Endothelial cell of umbilical vein (primary cell): Measurements from ENCODE around the gene SBK3. TPM values are rescaled to one million over a fixed set of nuclear protein-coding genes. Genes with fewer than 3 reads are reported as not detected.

ENCODE experiments used
- BruUV-seq: library from RNA; stranded (reverse); fragments of 400-500 nt; replicated peaks from 2 replicates; lab custom pipeline; 2021; lab: Mats Ljungman, UMichigan
- CTCF ChIA-PET: fragments of 300-600, 350-600 bp; sonication (Branson Sonifier 250); formaldehyde crosslinking; loops from one replicate; lab custom pipeline; 2021; ENCODE audit warnings: antibody characterized with exemption, inconsistent platforms; lab: Charles Lee
- POLR2A ChIA-PET: fragments of 300-600, 350-600 bp; sonication (Branson Sonifier 250); formaldehyde crosslinking; loops from one replicate; lab custom pipeline; 2021; ENCODE audit warnings: antibody characterized with exemption, inconsistent platforms; lab: Charles Lee
- DNase-seq: peaks from one replicate; pipeline ENCODE4 v3.0.0-alpha.2; 2011; ENCODE audit warnings: low read depth, low spot score
- FAIRE-seq: peaks from 2 replicates; lab custom pipeline; 2011; peaks lifted over from hg19 to GRCh38; lab: Jason Lieb, UNC
- H2AFZ ChIP-seq: 2 replicates; pipeline ENCODE4 v1.6.0; 2012; ENCODE audit warnings: low read depth, low read length, control low read depth, inconsistent platforms
- H3K27ac ChIP-seq: 2 replicates; pipeline ENCODE4 v1.5.1; 2011; ENCODE audit warnings: low read depth, mild to moderate bottlenecking, control low read depth, low read length, moderate library complexity; ENCODE audit not compliant: insufficient read depth
- H3K27me3 ChIP-seq, 2 experiments: 2 replicates each; pipeline versions ENCODE4 v1.6.0 to v1.6.1; 2011; ENCODE audit warnings: low read length in 2 of 2, mixed read lengths in 1 of 2; ENCODE audit not compliant: control insufficient read depth in 2 of 2, insufficient read depth in 2 of 2
- H3K36me3 ChIP-seq, 2 experiments: 2 replicates in 1 of 2; 3 replicates in 1 of 2; pipeline ENCODE4 v1.5.1; 2011; ENCODE audit warnings: low read length in 2 of 2, mild to moderate bottlenecking in 1 of 2, moderate library complexity in 1 of 2; ENCODE audit not compliant: control insufficient read depth in 2 of 2, insufficient read depth in 2 of 2; ENCODE audit errors: extremely low read depth in 1 of 2
- H3K4me1 ChIP-seq: 3 replicates; pipeline ENCODE4 v1.5.1; 2011; ENCODE audit warnings: mild to moderate bottlenecking, low read length; ENCODE audit not compliant: control insufficient read depth, insufficient read depth; ENCODE audit errors: extremely low read depth
- H3K4me2 ChIP-seq: 2 replicates; pipeline ENCODE4 v1.6.1; 2011; ENCODE audit warnings: low read length, control low read depth, mixed read lengths; ENCODE audit not compliant: insufficient read depth
- H3K4me3 ChIP-seq, 3 experiments: fragments of 200-600 bp in 1 of 3; sonication (generic), shearing (Covaris generic) in 1 of 3; replicated peaks in 1 of 3; 2 replicates each; pipeline ENCODE4 v1.5.1; 2011 to 2016; ENCODE audit warnings: control low read depth in 3 of 3, low read length in 3 of 3, mild to moderate bottlenecking in 2 of 3, inconsistent platforms in 1 of 3, low read depth in 1 of 3, moderate library complexity in 1 of 3; ENCODE audit not compliant: insufficient read depth in 1 of 3
- H3K79me2 ChIP-seq: 2 replicates; pipeline ENCODE4 v1.6.0; 2012; ENCODE audit warnings: low read length, inconsistent platforms; ENCODE audit not compliant: control insufficient read depth, insufficient read depth
- H3K9ac ChIP-seq: replicated peaks from 2 replicates; pipeline ENCODE3; 2011; ENCODE audit warnings: low read length, control low read depth; ENCODE audit not compliant: insufficient read depth; ENCODE audit errors: extremely low read depth
- H3K9me1 ChIP-seq: replicated peaks from 3 replicates; pipeline ENCODE4 v1.6.0; 2011; ENCODE audit warnings: mild to moderate bottlenecking, low read length; ENCODE audit not compliant: control insufficient read depth, insufficient read depth; ENCODE audit errors: extremely low read depth
- H3K9me3 ChIP-seq: replicated peaks from 2 replicates; pipeline ENCODE4 v1.5.1; 2012; ENCODE audit warnings: low read length, inconsistent platforms; ENCODE audit not compliant: control insufficient read depth, insufficient read depth
- H4K20me1 ChIP-seq: replicated peaks from 2 replicates; pipeline ENCODE3; 2011; ENCODE audit warnings: mild to moderate bottlenecking, low read length; ENCODE audit not compliant: control insufficient read depth, insufficient read depth; ENCODE audit errors: extremely low read depth
- EZH2 ChIP-seq: IDR thresholded peaks from 2 replicates; pipeline ENCODE4 v1.6.1; 2012; ENCODE audit warnings: borderline replicate concordance, low read depth, mild to moderate bottlenecking, moderate library complexity, low read length, inconsistent platforms; ENCODE audit not compliant: severe bottlenecking
- FOS ChIP-seq: IDR thresholded peaks from 2 replicates; pipeline ENCODE4 v1.6.1; 2011; ENCODE audit warnings: mild to moderate bottlenecking, low read length, moderate library complexity, borderline replicate concordance; ENCODE audit not compliant: insufficient read depth
- GATA2 ChIP-seq: IDR thresholded peaks from 2 replicates; pipeline ENCODE4 v1.7.0; 2011; ENCODE audit warnings: low read depth, mild to moderate bottlenecking, moderate library complexity, mixed read lengths, low read length; ENCODE audit not compliant: insufficient read length, insufficient read depth
- JUN ChIP-seq: IDR thresholded peaks from 2 replicates; pipeline ENCODE4 v1.6.1; 2011; ENCODE audit warnings: borderline replicate concordance, low read depth; ENCODE audit not compliant: insufficient read length, insufficient read depth
- MYC ChIP-seq: IDR thresholded peaks from one replicate; pipeline ENCODE4 v1.6.1; 2011; ENCODE audit warnings: mild to moderate bottlenecking, low read depth, low read length
- POLR2A ChIP-seq: IDR thresholded peaks from 2 replicates; pipeline ENCODE4 v1.6.1; 2012; ENCODE audit warnings: low read depth, mild to moderate bottlenecking, control low read depth, low read length
- POLR2AphosphoS5 ChIP-seq: IDR thresholded peaks from 2 replicates; pipeline ENCODE4 v1.6.1; 2012; ENCODE audit warnings: low read depth, mild to moderate bottlenecking, control low read depth, low read length, moderate library complexity; ENCODE audit not compliant: insufficient read depth
- dilution Hi-C: fragments of 300-500 bp; cut with MboI; formaldehyde crosslinking; loops from one replicate; pipeline ENCODE4 v1.15.0; 2019; ENCODE audit warnings: low sequenced_read_pairs; ENCODE audit not compliant: extremely low pct_ligation_motif_present
- intact Hi-C: fragments of 100-400 bp; cut with micrococcal nuclease; formaldehyde crosslinking; loops from one replicate; pipeline ENCODE4 v1.10.0; 2022
- polyA plus RNA-seq, 4 experiments: library from polyadenylated mRNA; depleted of rRNA in 3 of 4; stranded (reverse) in 3 of 4; unstranded in 1 of 4; fragments of >200 nt; gene quantifications; 2 replicates each; pipeline versions ENCODE4 v1.2.1 to v1.2.3, GENCODE V29; 2011 to 2012; ENCODE audit warnings: missing spikeins in 1 of 4
- total RNA-seq: library from RNA; stranded (reverse); gene quantifications from 2 replicates; pipeline ENCODE4 v1.2.3, GENCODE V29; 2021
- TF ChIP-seq, protein P1 (sequence below), 2 donors: IDR thresholded peaks; 1 replicate in 1 of 2; 2 replicates in 1 of 2; pipeline ENCODE4 v1.5.1; 2011; ENCODE audit warnings: low read length in 2 of 2, mild to moderate bottlenecking in 2 of 2, moderate library complexity in 2 of 2, control low read depth in 1 of 2, inconsistent platforms in 1 of 2, low read depth in 1 of 2; ENCODE audit not compliant: insufficient read depth in 1 of 2; ENCODE audit errors: extremely low read depth in 1 of 2
- TF ChIP-seq, protein P2 (sequence below): IDR thresholded peaks from 2 replicates; pipeline ENCODE4 v1.6.1; 2011; ENCODE audit not compliant: insufficient read depth, insufficient read length

SBK3 gene
- total and polyA plus RNA-seq, 2 donors (not counting 3 experiments of a cell fraction or from before 2014, with no cell fraction given): 0.18 to 0.62 TPM

DNA sequence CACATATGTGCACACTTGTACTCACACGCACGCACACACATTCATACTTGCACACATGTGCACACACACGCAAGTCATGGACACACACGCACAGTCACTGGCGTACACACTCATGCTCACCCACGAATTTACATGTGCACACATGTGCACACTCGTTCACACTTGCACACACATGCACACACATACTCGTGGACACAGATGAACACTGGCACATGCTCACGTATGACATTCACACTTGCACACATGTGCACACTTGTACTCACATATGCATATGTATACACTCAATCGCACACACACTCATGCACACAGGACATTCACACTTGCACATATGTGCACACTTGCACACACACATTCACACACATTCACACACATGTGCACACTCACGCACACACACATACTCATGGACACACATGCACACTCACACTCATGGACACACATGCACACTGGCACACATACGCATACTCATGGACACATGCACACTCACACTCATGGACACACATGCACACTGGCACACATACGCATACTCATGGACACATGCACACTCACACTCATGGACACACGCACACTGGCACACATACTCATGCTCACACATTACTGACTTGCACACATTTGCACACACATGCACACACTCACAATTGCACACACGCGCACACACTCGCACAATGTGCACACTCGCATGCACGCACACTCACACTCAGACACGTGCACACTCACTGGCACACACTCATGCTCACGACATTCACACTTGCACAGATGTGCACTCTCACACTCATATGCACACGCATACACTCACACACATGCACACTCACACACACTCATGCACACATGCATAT is 17.9 kb downstream of the SBK3 start:
- H3K4me3 ChIP-seq: no peak overlapping the region
- no peaks in the 10 kb centered on the region for H3K79me2 ChIP-seq
- no peak overlapping the region for H3K27ac ChIP-seq
- ChIA-PET CTCF (interaction anchor here (1.3 to 1.6 kb wide), 3 partner anchors 24 to 79 kb away, joined by 3 to 4 read pairs (median 4); partner anchors contain the start of genes FIZ1 and ZNF865), POLR2A (no interaction called here)
- intact Hi-C loops: no loop called here
- DNase-seq: no peak
- H3K4me2 ChIP-seq: no peak overlapping the region
- no peaks in the 10 kb centered on the region for H3K9me1 ChIP-seq
- BruUV-seq: no TSS peak
- FAIRE-seq: no peak
- TF ChIP-seq, protein P1, sequence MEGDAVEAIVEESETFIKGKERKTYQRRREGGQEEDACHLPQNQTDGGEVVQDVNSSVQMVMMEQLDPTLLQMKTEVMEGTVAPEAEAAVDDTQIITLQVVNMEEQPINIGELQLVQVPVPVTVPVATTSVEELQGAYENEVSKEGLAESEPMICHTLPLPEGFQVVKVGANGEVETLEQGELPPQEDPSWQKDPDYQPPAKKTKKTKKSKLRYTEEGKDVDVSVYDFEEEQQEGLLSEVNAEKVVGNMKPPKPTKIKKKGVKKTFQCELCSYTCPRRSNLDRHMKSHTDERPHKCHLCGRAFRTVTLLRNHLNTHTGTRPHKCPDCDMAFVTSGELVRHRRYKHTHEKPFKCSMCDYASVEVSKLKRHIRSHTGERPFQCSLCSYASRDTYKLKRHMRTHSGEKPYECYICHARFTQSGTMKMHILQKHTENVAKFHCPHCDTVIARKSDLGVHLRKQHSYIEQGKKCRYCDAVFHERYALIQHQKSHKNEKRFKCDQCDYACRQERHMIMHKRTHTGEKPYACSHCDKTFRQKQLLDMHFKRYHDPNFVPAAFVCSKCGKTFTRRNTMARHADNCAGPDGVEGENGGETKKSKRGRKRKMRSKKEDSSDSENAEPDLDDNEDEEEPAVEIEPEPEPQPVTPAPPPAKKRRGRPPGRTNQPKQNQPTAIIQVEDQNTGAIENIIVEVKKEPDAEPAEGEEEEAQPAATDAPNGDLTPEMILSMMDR (IDR thresholded peaks at IDR 0.05; ENCODE audit: extremely low read depth in 1 of 2, insufficient read depth in 1 of 2, low read depth in 1 of 2, low read length in 2 of 2): no peak
- TF ChIP-seq EZH2 (no peak), FOS (no peak), GATA2 (no peak), POLR2A (no peak), POLR2AphosphoS5 (no peak), MYC (no peak), JUN (no peak)
- TF ChIP-seq, protein P2, sequence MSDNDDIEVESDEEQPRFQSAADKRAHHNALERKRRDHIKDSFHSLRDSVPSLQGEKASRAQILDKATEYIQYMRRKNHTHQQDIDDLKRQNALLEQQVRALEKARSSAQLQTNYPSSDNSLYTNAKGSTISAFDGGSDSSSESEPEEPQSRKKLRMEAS: no peak
- H3K9me3 ChIP-seq: no peaks in the 10 kb centered on the region
- no peaks in the 10 kb centered on the region for H3K36me3 ChIP-seq
- H3K9ac ChIP-seq: no peak overlapping the region
- no peaks in the 10 kb centered on the region for H3K4me1 ChIP-seq
- no peak overlapping the region for H2AFZ ChIP-seq
- dilution Hi-C loops: no loop called here
- no peaks in the 10 kb centered on the region for H3K27me3 ChIP-seq
- no peaks in the 10 kb centered on the region for H4K20me1 ChIP-seq
